Measurements from ENCODE around the gene CSF3R.

CSF3R gene

DNA sequence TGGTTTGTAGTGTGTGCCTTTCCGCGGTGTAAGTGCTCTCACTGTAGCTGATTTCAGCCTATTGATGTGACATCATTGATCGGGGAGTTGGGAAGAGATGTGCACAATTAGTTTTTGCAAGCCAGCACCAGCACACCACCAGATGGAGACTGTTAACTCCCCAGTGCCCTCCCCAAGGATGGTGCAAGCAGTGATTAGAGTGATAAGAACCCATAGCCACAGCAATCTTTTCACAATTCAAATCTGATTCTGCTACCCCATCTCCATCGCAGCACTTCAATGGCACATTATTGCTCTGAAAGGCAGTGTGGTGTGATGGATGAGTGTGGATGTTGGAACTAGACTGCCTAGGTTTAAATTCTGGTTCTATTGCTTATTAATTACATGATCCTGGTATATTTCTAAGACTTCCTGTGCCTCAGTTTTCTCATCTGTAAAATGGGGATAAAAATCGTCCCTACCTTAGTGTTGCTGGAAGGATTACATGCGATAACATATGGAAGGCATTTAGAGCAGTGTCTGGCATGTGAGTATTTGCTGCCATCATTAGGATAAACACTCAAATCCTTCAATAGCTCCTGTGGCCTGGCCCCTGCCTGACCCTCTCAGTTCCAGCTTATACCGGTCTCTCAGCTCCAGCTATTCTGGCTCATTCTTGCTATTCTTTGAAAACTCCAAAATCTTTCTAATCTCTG, 6.7 kb downstream of the CSF3R start:
- no peak for FAIRE-seq
- no peak for DNase-seq (ENCODE audit: insufficient read length)
- no peak for TF ChIP-seq POLR2A (IDR thresholded peaks at IDR 0.05; ENCODE audit: low read depth, low read length)
- no peak for TF ChIP-seq TAF1 (IDR thresholded peaks at IDR 0.05; ENCODE audit: borderline replicate concordance, low read depth, low read length)
- no peak for TF ChIP-seq POLR2AphosphoS5 (IDR thresholded peaks at IDR 0.05; ENCODE audit: low read depth, low read length)

DNA sequence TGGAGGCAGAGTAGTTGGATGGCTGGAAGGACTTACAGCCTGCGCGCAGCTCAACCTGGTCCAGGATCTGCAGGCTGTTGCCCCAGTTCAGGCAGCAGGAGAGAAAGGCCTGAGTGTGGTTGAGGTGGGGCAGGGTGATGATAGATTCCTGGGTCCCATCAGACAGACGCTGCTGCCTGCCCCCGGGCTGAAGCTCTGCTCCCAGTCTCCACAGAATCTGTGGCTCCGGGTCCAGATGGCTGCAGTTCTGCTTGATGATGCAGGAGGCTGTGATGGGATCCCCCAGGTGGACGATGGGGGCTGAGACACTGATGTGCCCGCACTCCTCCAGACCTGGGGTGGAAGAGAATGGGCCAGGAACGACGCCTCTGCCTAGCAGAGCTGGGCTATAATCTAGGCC, 7.4 kb downstream of the CSF3R start:
- TF ChIP-seq POLR2AphosphoS5 (IDR thresholded peaks at IDR 0.05; ENCODE audit: low read depth, low read length) (no peak), TAF1 (IDR thresholded peaks at IDR 0.05; ENCODE audit: borderline replicate concordance, low read depth, low read length) (no peak), POLR2A (IDR thresholded peaks at IDR 0.05; ENCODE audit: low read depth, low read length) (no peak)
- FAIRE-seq, result no peak
- DNase-seq (ENCODE audit: insufficient read length), result no peak

DNA sequence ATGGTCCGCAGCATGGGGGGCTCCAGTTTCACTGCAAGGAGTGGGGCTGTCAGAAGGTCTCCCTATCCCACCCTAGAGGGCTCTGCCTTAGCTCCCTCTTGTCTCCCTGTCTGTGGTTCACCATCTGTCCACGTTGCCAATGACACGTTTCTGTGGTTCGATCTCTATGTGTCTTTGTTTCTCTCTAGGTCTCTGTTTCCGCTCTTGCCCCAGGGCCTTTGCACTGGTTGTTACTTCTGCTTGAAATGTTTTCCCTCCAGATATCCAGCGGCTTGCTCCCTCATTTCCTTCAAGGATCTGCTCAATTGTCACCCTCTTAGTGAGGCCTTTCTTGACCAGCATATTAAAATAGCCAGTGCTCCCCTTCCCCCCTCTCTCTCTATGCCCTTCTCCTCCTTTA, 10.1 kb downstream of the CSF3R start:
- FAIRE-seq (no peak), DNase-seq (ENCODE audit: insufficient read length) (no peak)

DNA sequence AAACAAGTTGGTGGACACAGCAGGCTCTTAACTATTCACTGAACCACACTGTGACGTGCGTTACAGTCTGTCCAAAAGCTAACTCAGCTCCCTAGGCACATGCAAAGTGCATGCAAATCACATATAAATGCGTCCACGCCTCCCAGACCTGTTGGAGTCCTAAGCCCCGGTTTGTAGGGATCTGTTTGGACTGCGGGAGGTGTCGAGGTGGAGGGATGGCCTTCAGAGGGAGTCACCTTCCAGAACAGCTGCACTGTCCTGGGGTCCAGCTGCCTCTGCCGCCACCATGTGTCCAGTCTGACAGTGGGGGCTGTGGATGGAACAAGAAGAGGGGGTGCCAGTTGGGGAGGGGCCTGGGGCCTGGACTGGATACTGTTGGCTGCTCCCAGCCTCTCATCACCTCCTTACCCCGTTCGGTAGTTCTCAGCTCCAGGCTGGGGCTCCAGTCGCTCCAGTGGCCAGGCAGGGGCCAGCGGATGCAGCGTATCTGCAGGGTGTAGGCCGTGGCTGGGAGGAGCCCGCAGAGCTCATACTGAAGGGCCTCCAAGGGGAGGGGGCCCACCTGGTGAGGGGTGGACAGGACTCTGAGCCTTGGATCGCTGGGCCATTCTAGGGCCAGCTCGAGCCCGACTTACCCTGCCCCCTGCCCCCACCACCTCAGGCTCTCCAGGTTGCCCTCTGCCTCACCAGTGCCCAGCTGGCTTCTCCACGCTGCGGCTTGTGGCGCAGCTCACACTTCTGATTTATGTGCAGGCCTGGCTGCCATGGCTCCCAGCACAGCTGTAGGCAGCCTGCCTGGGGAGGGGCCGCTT, 10.7 kb downstream of the CSF3R start:
- FAIRE-seq, result no peak
- DNase-seq (ENCODE audit: insufficient read length), result no peak

More for the DNA sequence above, 10.1 kb downstream of the CSF3R start:
- TF ChIP-seq POLR2A (IDR thresholded peaks at IDR 0.05; ENCODE audit: low read depth, low read length), result no peak
- TF ChIP-seq TAF1 (IDR thresholded peaks at IDR 0.05; ENCODE audit: borderline replicate concordance, low read depth, low read length), result no peak
- no peak for TF ChIP-seq POLR2AphosphoS5 (IDR thresholded peaks at IDR 0.05; ENCODE audit: low read depth, low read length)

DNA sequence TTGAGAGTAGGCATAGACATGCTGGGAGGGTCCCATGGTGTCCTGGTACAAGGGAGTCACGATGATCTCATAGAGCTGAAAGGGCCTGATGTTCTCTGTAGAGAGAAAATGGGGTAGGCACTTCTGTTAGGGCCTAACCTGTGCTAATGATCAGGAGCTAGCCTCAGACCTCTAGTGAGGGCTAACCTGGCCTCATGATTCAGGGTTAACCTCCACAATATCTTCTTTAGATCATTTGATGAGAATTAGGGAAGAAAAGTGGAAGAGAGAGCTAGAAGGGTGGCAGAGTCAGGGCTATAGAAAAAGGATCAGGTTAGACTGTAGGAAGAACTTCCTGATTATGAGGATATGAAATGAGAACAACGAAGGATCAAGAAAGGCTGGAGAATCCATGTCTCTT, 13.6 kb downstream of the CSF3R start:
- TF ChIP-seq POLR2A (IDR thresholded peaks at IDR 0.05; ENCODE audit: low read depth, low read length) (no peak), TAF1 (IDR thresholded peaks at IDR 0.05; ENCODE audit: borderline replicate concordance, low read depth, low read length) (no peak), POLR2AphosphoS5 (IDR thresholded peaks at IDR 0.05; ENCODE audit: low read depth, low read length) (no peak)
- FAIRE-seq (no peak), DNase-seq (ENCODE audit: insufficient read length) (no peak)

More for the DNA sequence above, 10.7 kb downstream of the CSF3R start:
- TF ChIP-seq POLR2AphosphoS5 (IDR thresholded peaks at IDR 0.05; ENCODE audit: low read depth, low read length) (no peak), POLR2A (IDR thresholded peaks at IDR 0.05; ENCODE audit: low read depth, low read length) (no peak), TAF1 (IDR thresholded peaks at IDR 0.05; ENCODE audit: borderline replicate concordance, low read depth, low read length) (no peak)

DNA sequence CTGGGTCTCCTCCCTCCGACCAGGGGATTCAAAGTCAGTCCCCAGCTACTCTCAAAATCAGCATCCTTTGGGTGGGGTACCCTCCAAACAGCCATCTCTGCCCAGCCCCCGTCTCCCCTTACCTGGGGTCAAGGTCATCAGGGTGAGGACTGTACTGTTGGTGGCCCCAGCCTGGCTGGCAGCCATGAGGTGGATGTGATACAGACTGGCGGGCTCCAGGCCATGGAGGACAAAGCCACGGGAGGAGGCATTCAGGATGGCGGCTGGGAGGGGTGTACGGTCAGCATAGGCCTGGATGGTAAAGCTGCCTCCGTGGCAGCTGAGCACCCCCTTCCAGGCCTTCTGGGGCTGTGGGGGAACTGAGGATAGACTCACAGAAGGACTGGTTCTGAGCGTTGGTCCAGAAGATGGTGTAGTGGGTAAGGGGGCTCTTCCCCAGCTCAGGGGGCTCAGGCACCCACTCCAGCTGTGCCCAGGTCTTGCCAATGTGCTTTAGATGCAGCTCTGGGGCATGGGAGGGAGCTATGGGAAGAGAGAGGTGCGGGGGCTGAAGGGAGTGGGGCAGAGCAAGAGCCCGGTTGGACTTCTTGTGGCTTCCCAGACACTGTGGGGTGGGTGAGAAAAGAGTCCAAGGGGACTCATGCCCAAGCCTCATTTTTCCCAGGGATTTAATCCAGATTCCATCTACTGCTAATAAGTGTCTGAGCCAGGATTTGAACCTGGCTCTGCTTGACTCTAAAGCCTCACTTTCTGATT, 14.8 kb downstream of the CSF3R start:
- DNase-seq (ENCODE audit: insufficient read length) (no peak), FAIRE-seq (no peak)
- no peak for TF ChIP-seq POLR2A (IDR thresholded peaks at IDR 0.05; ENCODE audit: low read depth, low read length)

DNA sequence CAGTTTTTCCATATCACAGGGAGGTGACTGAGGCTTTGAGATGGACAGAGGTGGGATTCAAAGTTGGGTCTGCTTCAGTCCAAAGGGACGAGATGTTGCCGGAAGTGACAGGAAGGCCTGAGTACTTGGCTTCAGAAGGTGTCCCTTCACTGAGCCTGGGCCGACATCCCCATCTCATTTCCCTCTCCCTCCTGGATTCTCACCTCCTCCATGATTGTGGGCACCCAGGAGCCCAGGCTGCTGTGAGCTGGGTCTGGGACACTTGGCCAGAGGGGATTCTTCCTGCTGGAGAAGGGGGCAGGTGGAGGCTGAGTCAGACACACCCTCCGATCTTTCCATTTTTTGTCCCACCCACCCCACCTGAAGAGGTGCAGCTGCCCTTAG, 15.7 kb downstream of the CSF3R start:
- FAIRE-seq (no peak), DNase-seq (ENCODE audit: insufficient read length) (no peak)
- no peak for TF ChIP-seq TAF1 (IDR thresholded peaks at IDR 0.05; ENCODE audit: borderline replicate concordance, low read depth, low read length)
- TF ChIP-seq POLR2AphosphoS5 (IDR thresholded peaks at IDR 0.05; ENCODE audit: low read depth, low read length), result no peak
- TF ChIP-seq POLR2A (IDR thresholded peaks at IDR 0.05; ENCODE audit: low read depth, low read length), result no peak

DNA sequence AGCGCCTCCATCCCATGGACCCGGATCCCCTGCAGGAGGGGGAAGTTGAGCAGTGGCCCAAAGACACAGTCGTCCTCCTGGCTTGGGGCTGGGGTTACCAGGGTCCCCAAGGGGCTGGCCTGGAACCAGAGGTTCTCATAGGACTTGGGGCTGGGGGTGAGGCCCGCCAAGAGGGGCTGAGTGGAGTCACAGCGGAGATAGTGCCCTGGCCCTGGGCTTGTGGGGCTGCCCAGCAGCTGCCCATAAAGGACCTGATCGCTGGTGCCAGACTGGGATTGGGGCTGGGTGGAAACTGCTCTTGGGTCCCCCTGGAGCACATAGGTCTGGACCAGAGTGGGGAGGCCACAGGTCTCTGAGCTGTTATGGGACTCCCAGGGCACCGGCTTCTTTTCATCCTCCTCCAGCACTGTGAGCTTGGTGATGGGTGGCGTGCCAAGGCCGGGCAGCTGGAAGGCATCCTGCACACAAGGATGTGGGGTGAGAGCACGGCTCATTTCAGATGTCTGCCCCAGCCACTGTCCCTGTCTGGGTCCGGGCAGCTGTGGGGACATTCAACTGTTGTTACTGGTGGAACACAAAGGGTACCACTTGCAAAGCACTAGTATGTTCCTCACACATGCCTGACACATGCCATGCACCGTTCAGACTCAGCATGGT, 16.2 kb downstream of the CSF3R start:
- DNase-seq (ENCODE audit: insufficient read length) (no peak), FAIRE-seq (no peak)
- TF ChIP-seq POLR2AphosphoS5 (IDR thresholded peaks at IDR 0.05; ENCODE audit: low read depth, low read length) (no peak), TAF1 (IDR thresholded peaks at IDR 0.05; ENCODE audit: borderline replicate concordance, low read depth, low read length) (no peak), POLR2A (IDR thresholded peaks at IDR 0.05; ENCODE audit: low read depth, low read length) (no peak)

DNA sequence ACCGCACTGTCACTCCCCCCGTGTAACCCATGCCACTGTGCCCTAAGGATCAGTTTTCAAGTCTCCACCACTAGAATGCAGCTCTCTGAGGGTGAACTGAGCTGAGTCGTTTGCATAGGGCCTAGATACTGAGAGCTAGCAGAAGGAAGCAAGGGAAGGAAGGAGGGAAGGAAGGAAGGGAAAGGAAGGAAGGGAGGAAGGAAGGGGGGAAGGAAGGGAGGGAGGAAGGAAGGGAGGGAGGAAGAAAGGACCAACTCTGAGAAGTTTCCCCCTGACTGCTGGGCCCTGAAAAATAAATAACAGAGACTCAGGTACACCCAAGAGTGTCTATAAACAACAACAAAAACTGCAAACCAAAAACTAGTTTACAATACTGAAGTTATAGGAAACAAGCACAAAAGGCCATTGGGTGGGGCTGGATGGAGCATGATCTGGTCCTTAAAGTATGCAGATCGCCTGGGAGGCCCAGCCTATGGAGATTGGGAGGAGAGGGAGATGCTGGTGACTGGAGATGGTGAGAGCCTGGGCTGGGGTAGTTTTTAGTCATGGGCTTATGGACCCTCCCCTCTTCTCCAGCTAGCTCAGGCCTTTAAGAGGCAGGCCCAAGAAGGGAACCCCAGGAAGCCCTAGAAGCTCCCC, 16.9 kb downstream of the CSF3R start:
- DNase-seq (ENCODE audit: insufficient read length) (no peak), FAIRE-seq (no peak)
- TF ChIP-seq TAF1 (IDR thresholded peaks at IDR 0.05; ENCODE audit: borderline replicate concordance, low read depth, low read length), result no peak
- no peak for TF ChIP-seq POLR2AphosphoS5 (IDR thresholded peaks at IDR 0.05; ENCODE audit: low read depth, low read length)
- no peak for TF ChIP-seq POLR2A (IDR thresholded peaks at IDR 0.05; ENCODE audit: low read depth, low read length)

DNA sequence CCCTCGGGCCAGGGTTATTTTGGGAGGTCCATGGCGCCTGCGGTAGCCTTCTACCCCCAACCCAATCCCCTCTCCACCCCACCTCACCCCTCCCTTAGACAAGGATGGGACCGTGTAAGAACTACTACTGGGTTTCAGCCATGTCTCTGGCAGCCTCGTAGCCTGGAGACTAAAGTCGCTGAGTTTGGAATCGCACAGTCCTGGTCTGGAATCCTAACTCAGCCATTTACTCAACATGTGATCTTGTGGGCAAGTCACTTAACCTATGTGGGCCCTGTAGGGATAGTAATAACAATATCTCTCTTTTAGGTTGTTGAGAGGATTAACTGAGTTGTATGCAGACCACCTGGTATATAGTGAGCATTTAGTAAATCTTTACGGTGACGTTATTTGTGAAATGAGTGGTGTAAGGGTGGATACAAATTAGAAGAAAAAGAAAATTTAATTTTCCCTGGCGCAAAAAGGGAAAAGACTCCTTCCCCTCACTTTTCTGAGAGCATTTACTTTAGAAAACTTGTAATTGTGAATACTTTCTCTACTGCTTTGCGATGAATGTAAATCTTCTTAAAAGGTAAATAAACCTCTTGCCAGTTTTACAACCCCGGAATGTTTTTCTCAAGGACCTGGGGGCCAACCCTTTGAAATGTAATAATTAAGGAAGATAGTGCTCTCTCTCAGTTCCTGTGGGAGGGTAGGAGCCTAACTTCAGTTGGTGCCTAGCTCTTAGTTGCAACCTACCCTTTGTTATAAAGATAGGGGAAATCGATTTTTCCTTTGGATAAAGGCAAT, 17.9 kb downstream of the CSF3R start:
- no peak; the same call in 1 of the 2 replicates for TF ChIP-seq POLR2A (IDR thresholded peaks at IDR 0.05; ENCODE audit: low read depth, low read length)
- no peak for TF ChIP-seq TAF1 (IDR thresholded peaks at IDR 0.05; ENCODE audit: borderline replicate concordance, low read depth, low read length)
- TF ChIP-seq POLR2AphosphoS5 (IDR thresholded peaks at IDR 0.05; ENCODE audit: low read depth, low read length), result no peak
- DNase-seq (ENCODE audit: insufficient read length) (peak; percentile 41), FAIRE-seq (peak; percentile 50)
